ENCODE data around the gene SOX8.

The SOX8 gene

GRCh38 chr16:986925-987582, 5.5 kb downstream of the SOX8 start:
- DNase-seq (ENCODE audit: low read depth in 1 of 2, low spot score in 1 of 2): no peak
- no peak for TF ChIP-seq JUND (IDR thresholded peaks at IDR 0.05; ENCODE audit: low read depth)
- in situ Hi-C loops (cut with HindIII; ENCODE audit: low pct_unique_long_range_greater_than_20kb, low sequenced_read_pairs): loop anchor here (25.0 kb wide), 1 partner anchor 275 kb away; the partner anchor contains the start of genes ANTKMT, FBXL16 and METRN

GRCh38 chr16:987906-988305, 6.3 kb downstream of the SOX8 start:
- in situ Hi-C loops (cut with HindIII; ENCODE audit: low pct_unique_long_range_greater_than_20kb, low sequenced_read_pairs): loop anchor here (25.0 kb wide), 1 partner anchor 276 kb away; the partner anchor contains the start of genes ANTKMT, FBXL16 and METRN
- DNase-seq (ENCODE audit: low read depth in 1 of 2, low spot score in 1 of 2): no peak
- TF ChIP-seq JUND (IDR thresholded peaks at IDR 0.05; ENCODE audit: low read depth): no peak

GRCh38 chr16:988471-989353, 7.1 kb downstream of the SOX8 start:
- no peak for DNase-seq (ENCODE audit: low read depth in 1 of 2, low spot score in 1 of 2)
- no peak for TF ChIP-seq JUND (IDR thresholded peaks at IDR 0.05; ENCODE audit: low read depth)
- in situ Hi-C loops (cut with HindIII; ENCODE audit: low pct_unique_long_range_greater_than_20kb, low sequenced_read_pairs): loop anchor here (25.0 kb wide), 1 partner anchor 276 kb away; the partner anchor contains the start of genes ANTKMT, FBXL16 and METRN

- in situ Hi-C loops (cut with HindIII; ENCODE audit: low pct_unique_long_range_greater_than_20kb, low sequenced_read_pairs): loop anchor here (25.0 kb wide), 1 partner anchor 277 kb away; the partner anchor contains the start of genes ANTKMT, FBXL16 and METRN
- DNase-seq (ENCODE audit: low read depth in 1 of 2, low spot score in 1 of 2): no peak
- TF ChIP-seq JUND (IDR thresholded peaks at IDR 0.05; ENCODE audit: low read depth): no peak
Measured at GRCh38 chr16:989354-989814, 7.8 kb downstream of the SOX8 start.

GRCh38 chr16:990516-991291, 9.1 kb downstream of the SOX8 start:
- no peak for DNase-seq (ENCODE audit: low read depth in 1 of 2, low spot score in 1 of 2)
- in situ Hi-C loops (cut with HindIII; ENCODE audit: low pct_unique_long_range_greater_than_20kb, low sequenced_read_pairs): loop anchor here (25.0 kb wide), 1 partner anchor 278 kb away; the partner anchor contains the start of genes ANTKMT, FBXL16 and METRN
- no peak for TF ChIP-seq JUND (IDR thresholded peaks at IDR 0.05; ENCODE audit: low read depth)

- TF ChIP-seq JUND (IDR thresholded peaks at IDR 0.05; ENCODE audit: low read depth): no peak
- in situ Hi-C loops (cut with HindIII; ENCODE audit: low pct_unique_long_range_greater_than_20kb, low sequenced_read_pairs): loop anchor here (25.0 kb wide), 1 partner anchor 279 kb away; the partner anchor contains the start of genes ANTKMT, FBXL16 and METRN
- DNase-seq (ENCODE audit: low read depth in 1 of 2, low spot score in 1 of 2): no peak
Measured at GRCh38 chr16:991345-991744, 9.8 kb downstream of the SOX8 start.

GRCh38 chr16:991773-992172, 10.2 kb downstream of the SOX8 start:
- no peak for DNase-seq (ENCODE audit: low read depth in 1 of 2, low spot score in 1 of 2)
- in situ Hi-C loops (cut with HindIII; ENCODE audit: low pct_unique_long_range_greater_than_20kb, low sequenced_read_pairs): loop anchor here (25.0 kb wide), 1 partner anchor 279 kb away; the partner anchor contains the start of genes ANTKMT, FBXL16 and METRN
- no peak for TF ChIP-seq JUND (IDR thresholded peaks at IDR 0.05; ENCODE audit: low read depth)

- in situ Hi-C loops (cut with HindIII; ENCODE audit: low pct_unique_long_range_greater_than_20kb, low sequenced_read_pairs): loop anchor here (25.0 kb wide), 1 partner anchor 281 kb away; the partner anchor contains the start of genes ANTKMT, FBXL16 and METRN
- no peak for DNase-seq (ENCODE audit: low read depth in 1 of 2, low spot score in 1 of 2)
- no peak for TF ChIP-seq JUND (IDR thresholded peaks at IDR 0.05; ENCODE audit: low read depth)
Measured at GRCh38 chr16:993731-994130, 12.2 kb downstream of the SOX8 start.

- peak in 1 of 2 experiments; percentile 61 for DNase-seq (ENCODE audit: low read depth in 1 of 2, low spot score in 1 of 2)
- in situ Hi-C loops (cut with HindIII; ENCODE audit: low pct_unique_long_range_greater_than_20kb, low sequenced_read_pairs): loop anchor here (25.0 kb wide), 1 partner anchor 283 kb away; the partner anchor contains the start of genes ANTKMT, FBXL16 and METRN
- TF ChIP-seq JUND (IDR thresholded peaks at IDR 0.05; ENCODE audit: low read depth): no peak
Measured at GRCh38 chr16:995087-995486, 13.5 kb downstream of the SOX8 start.

- in situ Hi-C loops (cut with HindIII; ENCODE audit: low pct_unique_long_range_greater_than_20kb, low sequenced_read_pairs): loop anchor here (25.0 kb wide), 1 partner anchor 283 kb away; the partner anchor contains the start of genes ANTKMT, FBXL16 and METRN
Measured at GRCh38 chr16:995783-996182, 14.2 kb downstream of the SOX8 start.

GRCh38 chr16:996681-997080, 15.1 kb downstream of the SOX8 start:
- in situ Hi-C loops (cut with HindIII; ENCODE audit: low pct_unique_long_range_greater_than_20kb, low sequenced_read_pairs): loop anchor here (25.0 kb wide), 1 partner anchor 284 kb away; the partner anchor contains the start of genes ANTKMT, FBXL16 and METRN
- TF ChIP-seq JUND (IDR thresholded peaks at IDR 0.05; ENCODE audit: low read depth): no peak
- DNase-seq (ENCODE audit: low read depth in 1 of 2, low spot score in 1 of 2): no peak

More at GRCh38 chr16:995783-996182, 14.2 kb downstream of the SOX8 start:
- DNase-seq (ENCODE audit: low read depth in 1 of 2, low spot score in 1 of 2): no peak
- no peak for TF ChIP-seq JUND (IDR thresholded peaks at IDR 0.05; ENCODE audit: low read depth)
